Esophagus squamous epithelium (tissue), 5 donors: ENCODE data around the gene MGAT4B. TPM values are rescaled to one million over a fixed set of nuclear protein-coding genes. Genes with fewer than 3 reads are reported as not detected.

ENCODE experiments used
- DNase-seq: peaks from one replicate; lab custom pipeline; 2025; lab: John Stamatoyannopoulos, UW
- H3K27ac ChIP-seq, 4 donors: fragments of 200-600 bp; sonication (generic); one replicate each; pipeline ENCODE4 v1.5.1; 2016 to 2019; ENCODE audit warnings: mild to moderate bottlenecking in 1 of 4
- H3K27me3 ChIP-seq, 4 donors: fragments of 200-600 bp; sonication (generic); 1 replicate in 3 of 4; 2 replicates in 1 of 4; pipeline versions ENCODE4 v1.5.1 to v1.6.0; 2017 to 2021; ENCODE audit warnings: antibody characterized with exemption in 1 of 4
- H3K36me3 ChIP-seq, 3 donors: fragments of 200-600 bp; sonication (generic); one replicate each; pipeline ENCODE4 v1.5.1; 2016 to 2019
- H3K4me1 ChIP-seq, 3 donors: fragments of 200-600 bp; sonication (generic); one replicate each; pipeline ENCODE4 v1.5.1; 2017 to 2019
- H3K4me3 ChIP-seq, 4 donors: fragments of 200-600 bp; sonication (generic); 1 replicate in 3 of 4; 2 replicates in 1 of 4; pipeline ENCODE4 v1.5.1; 2016 to 2019; ENCODE audit warnings: mild to moderate bottlenecking in 2 of 4, moderate library complexity in 1 of 4
- H3K9me3 ChIP-seq, 3 donors: fragments of 200-600 bp; sonication (generic); one replicate each; pipeline ENCODE4 v1.5.1; 2016 to 2019
- CTCF ChIP-seq, 6 experiments: fragments of 450-650 bp in 4 of 6; fragments of 200-600 bp in 2 of 6; sonication (generic) in 2 of 6; IDR thresholded peaks; one replicate each; pipeline ENCODE4 v1.5.1; 2016 to 2019; ENCODE audit warnings: antibody characterized with exemption in 6 of 6, mild to moderate bottlenecking in 4 of 6, moderate library complexity in 4 of 6
- POLR2A ChIP-seq, 4 donors: fragments of 450-650 bp; IDR thresholded peaks; one replicate each; pipeline ENCODE4 v1.6.1; 2017; ENCODE audit warnings: antibody characterized with exemption in 4 of 4, mild to moderate bottlenecking in 4 of 4, moderate library complexity in 3 of 4
- WGBS, 2 donors: methylation state at CpG; one replicate each; pipeline ENCODE4 v1.1.5; 2018; 5-methylcytosine and 5-hydroxymethylcytosine counted together
- intact Hi-C: fragments of 100-400 bp; cut with DNase I; formaldehyde crosslinking; loops from one replicate; pipeline ENCODE4 v1.15.0; 2022
- total RNA-seq, 4 donors: library from RNA; depleted of rRNA; stranded (reverse); fragments of >200 nt; gene quantifications; one replicate each; pipeline ENCODE4 v1.1.0, GENCODE V29; 2016
- donor health status: DM: yes; HTN: yes; CAD: no.

MGAT4B gene
- total RNA-seq, 4 donors from 2014 or later: 68.5 to 119 (median 87.7) TPM

DNA sequence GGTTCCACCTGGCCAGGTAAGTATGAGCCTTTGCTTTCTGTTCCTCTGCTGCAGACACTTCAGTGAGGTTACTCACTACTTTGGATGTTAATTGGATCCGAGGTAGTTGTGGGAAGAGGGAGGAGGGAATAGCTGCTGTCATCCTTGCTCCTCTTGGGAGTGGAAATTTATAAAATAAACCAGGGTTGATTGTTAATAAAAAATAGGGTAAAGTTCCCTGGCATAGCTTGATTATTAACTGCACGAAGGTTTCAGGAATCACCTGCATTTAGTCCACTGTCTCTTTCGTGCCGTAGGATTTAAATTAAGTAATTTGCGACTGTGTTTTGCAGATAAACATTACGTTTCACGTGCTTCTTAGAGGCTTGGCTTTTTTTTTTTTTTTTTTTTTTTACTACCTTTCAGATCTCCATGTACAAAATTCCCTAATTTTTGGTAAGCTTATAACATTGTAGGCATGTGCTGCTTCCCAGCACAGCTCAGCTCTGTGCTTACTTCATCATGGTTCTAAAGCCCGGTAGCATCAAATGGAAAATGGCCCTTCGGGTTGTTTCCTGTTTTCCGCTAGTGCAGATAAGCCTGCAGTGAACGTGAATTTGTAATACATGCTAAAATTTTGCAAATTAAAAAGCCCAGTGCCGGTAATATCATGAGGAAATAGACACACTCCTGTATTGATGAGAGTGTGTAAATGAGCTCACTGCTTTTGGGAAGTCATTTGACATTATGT lies 39.8 kb downstream of the MGAT4B start:
- intact Hi-C loops: no loop called here
- Histone ChIP-seq H3K36me3 (peaks cover 12 to 67% (median 23%) of the 10 kb centered on the region in 3 donors), H3K4me1 (peaks cover 34 to 61% (median 41%) of the 10 kb centered on the region in 3 donors), H3K27ac (peak overlapping the region in 2 of 4 donors; percentile 36 to 52), H3K4me3 (no peak overlapping the region), H3K27me3 (no peaks in the 10 kb centered on the region), H3K9me3 (no peaks in the 10 kb centered on the region)
- no peak for DNase-seq
- TF ChIP-seq CTCF (IDR thresholded peaks at IDR 0.05) (no peak), POLR2A (IDR thresholded peaks at IDR 0.05) (no peak)
- WGBS, 2 donors: 75 to 77% methylated on average over 12 of the region's 12 CpGs

GRCh38 chr5:179766021-179766725 lies 40.5 kb downstream of the MGAT4B start:
- 53 to 68% methylated on average over 2 to 6 of the region's 20 CpGs for WGBS, 2 donors
- no peak overlapping the region for H3K4me3 ChIP-seq

GRCh38 chr5:179765400-179765799 lies 41.3 kb downstream of the MGAT4B start:
- TF ChIP-seq POLR2A (IDR thresholded peaks at IDR 0.05): no peak
- no peak for TF ChIP-seq CTCF (IDR thresholded peaks at IDR 0.05)
- DNase-seq: no peak
- Histone ChIP-seq H3K36me3 (peaks cover 11 to 52% (median 11%) of the 10 kb centered on the region in 3 donors), H3K4me3 (no peak overlapping the region), H3K9me3 (no peaks in the 10 kb centered on the region), H3K4me1 (peaks cover 38 to 71% (median 48%) of the 10 kb centered on the region in 3 donors), H3K27me3 (no peaks in the 10 kb centered on the region), H3K27ac (peak overlapping the region in 3 of 4 donors; percentile 34 to 52 (median 36))
- intact Hi-C loops: no loop called here
- WGBS, 2 donors: 27 to 39% methylated on average over 3 to 10 of the region's 13 CpGs

More at GRCh38 chr5:179766021-179766725, 40.5 kb downstream of the MGAT4B start:
- Histone ChIP-seq H3K9me3 (no peaks in the 10 kb centered on the region), H3K36me3 (peaks cover 11 to 60% (median 17%) of the 10 kb centered on the region in 3 donors), H3K27me3 (no peaks in the 10 kb centered on the region), H3K27ac (peak overlapping the region in 3 of 4 donors; percentile 34 to 52 (median 36)), H3K4me1 (peaks cover 38 to 68% (median 48%) of the 10 kb centered on the region in 3 donors)
- TF ChIP-seq POLR2A (IDR thresholded peaks at IDR 0.05) (no peak), CTCF (IDR thresholded peaks at IDR 0.05) (no peak)
- intact Hi-C loops: no loop called here
- DNase-seq: no peak

GRCh38 chr5:179764056-179764455 lies 42.6 kb downstream of the MGAT4B start:
- 79 to 97% methylated on average over 3 of the region's 8 CpGs for WGBS, 2 donors
- peak overlapping the region in 2 of 4 donors; percentile 38 to 50 for H3K27ac ChIP-seq

More at GRCh38 chr5:179764056-179764455, 42.6 kb downstream of the MGAT4B start:
- H3K36me3 ChIP-seq: peaks cover 11 to 38% (median 11%) of the 10 kb centered on the region in 3 donors
- intact Hi-C loops: no loop called here
- no peak for DNase-seq
- H3K4me3 ChIP-seq: no peak overlapping the region
- H3K9me3 ChIP-seq: no peaks in the 10 kb centered on the region
- peaks cover 38 to 82% (median 48%) of the 10 kb centered on the region in 3 donors for H3K4me1 ChIP-seq
- TF ChIP-seq CTCF (IDR thresholded peaks at IDR 0.05): no peak
- no peak for TF ChIP-seq POLR2A (IDR thresholded peaks at IDR 0.05)
- H3K27me3 ChIP-seq: no peaks in the 10 kb centered on the region
